H7 (cell line): ENCODE results near the gene MARCO. TPM values are rescaled to one million over a fixed set of nuclear protein-coding genes. Genes with fewer than 3 reads are reported as not detected.
"Not testable (repeated sequence)": the region's sequence is repeated elsewhere in the genome, so short reads cannot be mapped to it uniquely, and the experiment has no call there.

ENCODE experiments used
- DNase-seq: peaks from one replicate; pipeline ENCODE4 v3.0.0; 2012
- H3K27me3 ChIP-seq: 2 replicates; pipeline ENCODE4 v1.6.0; 2011; ENCODE audit warnings: mild to moderate bottlenecking, low read length; ENCODE audit not compliant: control insufficient read depth, insufficient read depth
- H3K36me3 ChIP-seq: replicated peaks from 2 replicates; pipeline ENCODE4 v1.5.1; 2011; ENCODE audit warnings: low read length; ENCODE audit not compliant: control insufficient read depth, insufficient read depth
- H3K4me3 ChIP-seq: 2 replicates; pipeline ENCODE4 v1.5.1; 2011; ENCODE audit warnings: low read depth, mild to moderate bottlenecking, control low read depth, low read length, moderate library complexity; ENCODE audit not compliant: insufficient read depth
- total RNA-seq: library from RNA; depleted of rRNA; stranded (reverse); fragments of >200 nt; shearing (Covaris generic); gene quantifications from 2 replicates; pipeline ENCODE4 v1.2.3, GENCODE V29; 2014

The MARCO gene
- total RNA-seq, 1 experiment from 2014 or later, result not detected

- H3K36me3 ChIP-seq, result no peaks in the 10 kb centered on the region
- no peak for DNase-seq
- H3K4me3 ChIP-seq, result no peak overlapping the region
- H3K27me3 ChIP-seq, result peaks cover 12% of the 10 kb centered on the region
These were observed 70.6 kb downstream of the MARCO start for GRCh38 chr2:119012345-119013301.

GRCh38 chr2:119013671-119014070 lies 71.7 kb downstream of the MARCO start:
- H3K4me3 ChIP-seq, result no peak overlapping the region
- peaks cover 12% of the 10 kb centered on the region for H3K27me3 ChIP-seq
- DNase-seq, result no peak
- no peaks in the 10 kb centered on the region for H3K36me3 ChIP-seq

DNA sequence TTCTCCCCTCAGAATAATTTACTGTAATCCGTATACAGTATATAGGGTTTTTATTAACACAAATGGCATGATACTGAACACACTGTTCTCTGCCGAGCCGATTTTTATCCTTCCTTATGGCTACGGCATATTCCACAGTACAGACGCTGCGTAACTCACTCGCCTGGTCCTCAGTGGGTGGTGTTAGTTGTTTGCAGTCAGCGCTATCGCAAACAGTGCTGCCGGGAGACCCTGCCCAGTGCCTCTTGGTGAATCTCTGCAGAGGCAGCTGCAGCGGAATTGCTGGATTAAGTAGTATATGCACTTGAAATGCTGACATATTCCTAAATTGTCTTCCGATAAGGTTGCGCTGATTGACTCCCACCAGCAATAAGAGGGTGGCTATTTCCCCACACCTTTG lies 73.9 kb downstream of the MARCO start:
- peaks cover 8% of the 10 kb centered on the region for H3K27me3 ChIP-seq
- H3K36me3 ChIP-seq, result no peaks in the 10 kb centered on the region
- DNase-seq, result peak; percentile 18
- H3K4me3 ChIP-seq, result no peak overlapping the region

DNA sequence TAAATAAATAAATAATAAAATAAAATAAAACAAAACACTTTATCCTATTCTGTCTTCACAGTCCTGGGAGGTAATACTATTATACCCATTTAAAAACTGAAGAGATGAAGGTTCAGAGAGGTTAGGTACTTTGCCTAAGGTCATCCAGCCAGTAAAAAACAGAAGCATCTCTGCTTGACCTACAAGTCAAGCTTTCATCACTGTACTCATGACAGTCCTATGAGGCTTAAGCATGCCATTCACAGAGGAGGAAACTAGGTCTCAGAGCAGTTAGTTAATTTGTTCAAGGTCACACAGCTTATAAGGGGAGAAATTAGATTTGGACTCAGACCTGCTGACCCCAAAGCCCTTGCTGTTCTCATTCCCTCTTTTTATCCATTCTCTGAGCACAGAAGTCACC lies 77.5 kb downstream of the MARCO start:
- no peak for DNase-seq
- no peaks in the 10 kb centered on the region for H3K27me3 ChIP-seq
- H3K4me3 ChIP-seq, result no peak overlapping the region
- no peaks in the 10 kb centered on the region for H3K36me3 ChIP-seq

DNA sequence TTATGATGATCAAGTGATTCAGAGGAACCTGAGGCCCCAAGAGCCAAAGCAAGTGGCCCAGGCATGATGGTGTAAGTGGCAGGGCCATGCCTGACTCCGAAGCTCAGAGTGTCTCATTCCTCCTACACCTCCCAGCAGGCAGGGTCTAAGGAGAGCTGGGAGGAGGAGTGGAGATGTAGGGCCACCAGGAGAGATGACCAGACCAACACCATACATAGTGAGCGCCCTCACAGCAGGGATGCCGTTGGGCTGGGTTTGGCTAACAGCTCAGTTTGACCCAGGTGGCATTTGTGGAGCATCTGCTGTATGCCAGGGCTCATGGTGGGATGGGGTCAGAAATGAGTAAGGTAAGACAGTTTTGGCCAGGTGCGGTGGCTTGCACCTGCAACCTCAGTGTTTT lies 80.7 kb downstream of the MARCO start:
- H3K27me3 ChIP-seq, result no peaks in the 10 kb centered on the region
- no peak overlapping the region for H3K4me3 ChIP-seq
- no peak for DNase-seq
- H3K36me3 ChIP-seq, result no peaks in the 10 kb centered on the region

- H3K36me3 ChIP-seq, result no peaks in the 10 kb centered on the region
- H3K27me3 ChIP-seq, result no peaks in the 10 kb centered on the region
- DNase-seq, result no peak
- H3K4me3 ChIP-seq, result no peak overlapping the region
These were observed 81.5 kb downstream of the MARCO start for GRCh38 chr2:119023534-119023933.

DNA sequence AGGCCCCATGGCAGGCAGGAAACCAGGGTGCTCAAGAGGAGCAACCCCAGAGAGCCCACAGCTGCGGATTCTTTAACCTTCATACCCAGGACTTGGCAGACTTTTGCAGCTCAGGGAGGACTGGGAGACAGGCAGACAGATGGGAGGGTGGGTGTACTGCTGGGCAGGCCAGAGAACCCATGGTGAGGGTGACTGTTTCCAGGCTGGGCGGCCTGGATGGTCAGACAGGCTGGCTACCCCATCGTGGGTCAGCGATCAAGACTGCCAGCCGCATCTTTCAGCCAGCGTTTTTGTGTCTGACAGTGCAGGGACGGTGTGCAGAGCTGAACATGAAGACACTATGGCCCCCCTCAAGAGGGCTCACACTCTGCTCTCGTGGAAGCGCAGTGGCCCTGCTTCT lies 82.2 kb downstream of the MARCO start:
- no peak for DNase-seq
- Histone ChIP-seq H3K4me3 (no peak overlapping the region), H3K27me3 (no peaks in the 10 kb centered on the region), H3K36me3 (no peaks in the 10 kb centered on the region)

DNA sequence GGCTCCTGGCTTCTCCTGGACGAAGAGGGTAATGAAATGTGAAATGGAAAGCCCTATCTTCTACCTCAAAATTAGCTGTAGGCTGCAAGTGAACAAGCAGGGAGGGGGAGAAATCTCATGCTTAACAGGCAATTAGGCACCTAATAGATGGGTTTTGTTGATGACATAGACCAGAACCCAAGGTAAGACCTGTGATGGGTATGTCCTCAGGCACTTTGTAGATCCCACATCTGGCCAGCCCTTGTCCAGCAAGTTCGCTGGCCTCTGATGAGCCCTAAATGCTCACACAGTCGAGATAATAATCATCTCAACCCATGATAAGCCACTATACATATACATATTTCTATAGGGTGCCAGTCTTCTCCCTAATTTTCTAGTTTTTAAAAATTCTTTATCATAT lies 82.6 kb downstream of the MARCO start:
- DNase-seq, result no peak
- Histone ChIP-seq H3K4me3 (no peak overlapping the region), H3K36me3 (no peaks in the 10 kb centered on the region), H3K27me3 (no peaks in the 10 kb centered on the region)

DNA sequence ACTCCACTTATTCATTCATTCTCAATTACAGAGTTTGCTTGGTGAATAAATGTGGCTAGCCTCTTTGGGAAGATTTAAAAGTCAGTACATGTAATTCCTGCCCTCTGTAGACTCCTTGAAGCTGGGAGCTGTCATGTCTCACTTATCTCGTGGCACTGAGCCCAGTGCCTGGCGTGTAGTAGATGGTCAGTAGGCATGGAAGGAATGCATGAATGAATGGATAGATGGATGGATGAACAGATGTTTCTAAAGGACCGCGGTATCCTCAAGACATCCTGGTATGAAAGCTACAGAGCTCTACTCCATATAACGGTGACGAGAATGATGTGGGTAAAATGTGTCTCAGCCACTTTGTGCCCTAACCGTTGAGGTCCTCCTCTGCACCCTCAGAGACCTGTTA lies 83.0 kb downstream of the MARCO start:
- no peaks in the 10 kb centered on the region for H3K36me3 ChIP-seq
- no peaks in the 10 kb centered on the region for H3K27me3 ChIP-seq
- no peak for DNase-seq
- no peak overlapping the region for H3K4me3 ChIP-seq

GRCh38 chr2:119025762-119026351 lies 83.9 kb downstream of the MARCO start:
- Histone ChIP-seq H3K4me3 (no peak overlapping the region), H3K27me3 (no peaks in the 10 kb centered on the region), H3K36me3 (no peaks in the 10 kb centered on the region)
- DNase-seq, result no peak

DNA sequence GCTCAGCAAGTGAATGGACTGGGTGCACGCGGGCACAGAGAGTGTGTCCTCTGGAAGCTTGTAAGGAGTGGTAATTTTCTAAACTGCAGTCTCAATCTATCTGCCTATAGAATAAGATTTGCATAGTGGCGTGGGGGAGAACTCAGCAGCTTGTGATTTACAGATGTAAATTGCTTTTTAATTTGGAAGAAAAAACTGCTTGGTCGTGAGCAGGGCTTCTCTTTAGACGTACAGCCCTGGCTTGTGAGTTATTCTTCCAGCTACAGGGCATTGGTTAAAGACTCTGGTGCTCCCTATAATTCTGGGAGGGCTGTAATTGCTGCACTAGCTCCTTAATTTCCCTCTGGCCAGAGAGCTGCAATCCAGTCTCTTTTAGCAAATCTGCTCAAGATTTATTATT lies 84.9 kb downstream of the MARCO start:
- DNase-seq, result no peak
- no peaks in the 10 kb centered on the region for H3K36me3 ChIP-seq
- no peaks in the 10 kb centered on the region for H3K27me3 ChIP-seq
- H3K4me3 ChIP-seq, result no peak overlapping the region

GRCh38 chr2:119028327-119029174 lies 86.6 kb downstream of the MARCO start:
- Histone ChIP-seq H3K27me3 (no peaks in the 10 kb centered on the region), H3K4me3 (no peak overlapping the region), H3K36me3 (no peaks in the 10 kb centered on the region)
- DNase-seq, result peak; percentile 76

GRCh38 chr2:119029297-119029696 lies 87.3 kb downstream of the MARCO start:
- no peaks in the 10 kb centered on the region for H3K36me3 ChIP-seq
- H3K27me3 ChIP-seq, result no peaks in the 10 kb centered on the region
- H3K4me3 ChIP-seq, result no peak overlapping the region
- DNase-seq, result no peak

DNA sequence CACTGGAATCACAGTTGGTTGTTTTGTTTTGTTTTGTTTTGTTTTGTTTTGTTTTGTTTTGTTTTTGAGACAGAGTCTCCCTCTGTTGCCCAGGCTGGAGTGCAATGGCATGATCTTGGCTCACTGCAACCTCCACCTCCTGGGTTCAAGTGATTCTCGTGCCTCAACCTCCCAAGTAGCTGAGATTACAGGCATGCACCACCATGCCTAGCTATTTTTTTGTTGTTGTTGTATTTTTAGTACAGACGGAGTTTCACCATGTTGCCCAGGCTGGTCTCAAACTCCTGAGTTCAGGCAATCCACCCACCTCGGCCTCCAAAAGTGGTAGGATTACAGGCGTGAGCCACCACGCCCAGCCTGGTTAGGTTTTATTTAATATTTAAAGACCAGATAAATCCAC lies 95.9 kb downstream of the MARCO start:
- not testable (repeated sequence) for H3K36me3 ChIP-seq, DNase-seq, H3K4me3 ChIP-seq, H3K27me3 ChIP-seq
